Smooth muscle cell (in vitro differentiated cells): ENCODE measurements around the gene SLK. TPM values are rescaled to one million over a fixed set of nuclear protein-coding genes. Genes with fewer than 3 reads are reported as not detected.

Experiments used
- DNase-seq: peaks from one replicate; lab custom pipeline; 2025; ENCODE audit not compliant: unreplicated experiment; lab: John Stamatoyannopoulos, UW
- H2AFZ ChIP-seq: fragments of 200-600 bp; sonication (generic); 2 replicates; pipeline ENCODE4 v1.6.0; 2016; ENCODE audit warnings: antibody characterized with exemption, low read depth, mild to moderate bottlenecking
- H3F3A ChIP-seq: fragments of 200-600 bp; sonication (generic); 2 replicates; pipeline ENCODE4 v1.6.0; 2017; ENCODE audit warnings: antibody characterized with exemption, low read depth
- H3K27ac ChIP-seq: fragments of 200-600 bp; sonication (generic); 2 replicates; pipeline ENCODE4 v1.5.1; 2016; ENCODE audit warnings: low read depth, mild to moderate bottlenecking
- H3K27me3 ChIP-seq: fragments of 200-600 bp; sonication (generic); 2 replicates; pipeline ENCODE4 v1.6.1; 2016; ENCODE audit warnings: low read depth, mild to moderate bottlenecking
- H3K36me3 ChIP-seq: fragments of 200-600 bp; sonication (generic); 2 replicates; pipeline ENCODE4 v1.5.1; 2016; ENCODE audit warnings: low read depth
- H3K4me1 ChIP-seq: fragments of 200-600 bp; sonication (generic); 2 replicates; pipeline ENCODE4 v1.5.1; 2016; ENCODE audit warnings: low read depth
- H3K4me2 ChIP-seq: fragments of 200-600 bp; sonication (generic); 2 replicates; pipeline ENCODE4 v1.6.0; 2016; ENCODE audit warnings: mild to moderate bottlenecking
- H3K4me3 ChIP-seq: fragments of 200-600 bp; sonication (generic); 2 replicates; pipeline ENCODE4 v1.5.1; 2016; ENCODE audit warnings: mild to moderate bottlenecking
- H3K79me2 ChIP-seq: fragments of 200-600 bp; sonication (generic); 2 replicates; pipeline ENCODE4 v1.6.0; 2016; ENCODE audit warnings: low read depth, mild to moderate bottlenecking
- H3K9ac ChIP-seq: fragments of 200-600 bp; sonication (generic); 2 replicates; pipeline ENCODE4 v1.6.0; 2016; ENCODE audit warnings: low read depth
- H3K9me3 ChIP-seq: fragments of 200-600 bp; sonication (generic); replicated peaks from 2 replicates; pipeline ENCODE4 v1.5.1; 2016; ENCODE audit warnings: low read depth
- H4K20me1 ChIP-seq: fragments of 200-600 bp; sonication (generic); 2 replicates; pipeline ENCODE4 v1.6.0; 2016; ENCODE audit warnings: low read depth
- CTCF ChIP-seq: fragments of 200-600 bp; sonication (generic); IDR thresholded peaks from 2 replicates; pipeline ENCODE4 v1.5.1; 2017; ENCODE audit warnings: borderline replicate concordance, mild to moderate bottlenecking, antibody characterized with exemption; ENCODE audit not compliant: insufficient read depth, poor library complexity, severe bottlenecking
- WGBS: methylation state at CpG from one replicate; pipeline ENCODE4 v1.1.7; 2016; ENCODE audit warnings: low lambda C conversion rate; 5-methylcytosine and 5-hydroxymethylcytosine counted together
- polyA plus RNA-seq: library from polyadenylated mRNA; unstranded; fragments of >200 nt; fragmentation: Nextera tagmentation; extraction: Ambion mirVana; gene quantifications from 2 replicates; pipeline ENCODE4 v1.2.1, GENCODE V29; 2016
- total RNA-seq: library from RNA; depleted of rRNA; stranded (reverse); fragments of >200 nt; gene quantifications from 2 replicates; pipeline ENCODE4 v1.2.3, GENCODE V29; 2014

Gene SLK
- total and polyA plus RNA-seq, 2 experiments from 2014 or later, result 15.5 to 45.7 TPM

- Histone ChIP-seq H3F3A (no peaks in the 10 kb centered on the region), H3K4me2 (no peak overlapping the region), H3K27me3 (no peaks in the 10 kb centered on the region), H2AFZ (no peak overlapping the region), H3K9me3 (no peaks in the 10 kb centered on the region), H3K9ac (no peak overlapping the region), H3K4me1 (peaks cover 4% of the 10 kb centered on the region), H3K79me2 (no peaks in the 10 kb centered on the region), H3K27ac (no peak overlapping the region), H4K20me1 (no peaks in the 10 kb centered on the region), H3K36me3 (no peaks in the 10 kb centered on the region), H3K4me3 (no peak overlapping the region)
- 70% methylated on average over 9 of the region's 9 CpGs for WGBS
- DNase-seq, result no peak
- peak; percentile 65 for TF ChIP-seq CTCF
These were observed 78.5 kb downstream of the SLK start for GRCh38 chr10:104045151-104046089.

- no peak for DNase-seq
- Histone ChIP-seq H3K36me3 (no peaks in the 10 kb centered on the region), H3K9ac (no peak overlapping the region), H4K20me1 (no peaks in the 10 kb centered on the region), H3F3A (no peaks in the 10 kb centered on the region), H3K4me1 (peaks cover 4% of the 10 kb centered on the region), H3K79me2 (no peaks in the 10 kb centered on the region), H3K27ac (no peak overlapping the region), H3K9me3 (no peaks in the 10 kb centered on the region), H3K4me2 (no peak overlapping the region), H3K27me3 (no peaks in the 10 kb centered on the region), H2AFZ (no peak overlapping the region), H3K4me3 (no peak overlapping the region)
- 93% methylated on average over 6 of the region's 6 CpGs for WGBS
- no peak for TF ChIP-seq CTCF
These were observed 79.7 kb downstream of the SLK start for GRCh38 chr10:104046651-104047050.

GRCh38 chr10:104049504-104050250, 82.7 kb downstream of the SLK start:
- H3K9ac ChIP-seq, result no peak overlapping the region
- H3K4me1 ChIP-seq, result peaks cover 4% of the 10 kb centered on the region
- H2AFZ ChIP-seq, result no peak overlapping the region
- no peak overlapping the region for H3K4me3 ChIP-seq
- no peaks in the 10 kb centered on the region for H3K9me3 ChIP-seq
- H3K27me3 ChIP-seq, result no peaks in the 10 kb centered on the region
- H3K27ac ChIP-seq, result no peak overlapping the region
- 87% methylated on average over 8 of the region's 8 CpGs for WGBS
- H3K4me2 ChIP-seq, result no peak overlapping the region
- no peaks in the 10 kb centered on the region for H3F3A ChIP-seq
- TF ChIP-seq CTCF, result no peak
- no peaks in the 10 kb centered on the region for H3K79me2 ChIP-seq
- H4K20me1 ChIP-seq, result no peaks in the 10 kb centered on the region
- no peak for DNase-seq
- H3K36me3 ChIP-seq, result no peaks in the 10 kb centered on the region
